A549 treated with Mapracorat at 1 μM for 4 hours (cell line): ENCODE data around the gene CCDC82. TPM values are rescaled to one million over a fixed set of nuclear protein-coding genes. Genes with fewer than 3 reads are reported as not detected.

Source experiments
- total RNA-seq: library from RNA; stranded (reverse); fragments of 200-300 nt; extraction: Qiagen RNA extraction; gene quantifications from 5 replicates; pipeline ENCODE4 v1.2.3, GENCODE V29; 2022

Gene CCDC82
- 17.2 to 20.0 TPM (median 18.5 TPM) in 5 replicates for total RNA-seq

GRCh38 chr11:96389720-96390487 is at the start of gene CCDC82, which contains the start of gene JRKL:
Gene CCDC82 (minus strand): TSS chr11:96389912. CDS start chr11:96384747, 5,165 bp downstream.
Gene JRKL (plus strand): TSS chr11:96390013. CDS start chr11:96390650, 637 bp downstream.

GRCh38 chr11:96342961-96343711 is 46.6 kb downstream of the CCDC82 start, which contains the start of gene MAML2:
Gene MAML2 (minus strand): TSS chr11:96343195. CDS start chr11:96341895, 1,300 bp downstream.

Other genes starting within 250 kb of the CCDC82 start
- 2.6 to 3.7 TPM (median 3.5 TPM) in 5 replicates for gene MAML2, start 46.7 kb downstream of the CCDC82 start, total RNA-seq
- gene JRKL, start 101 bp upstream of the CCDC82 start, total RNA-seq: 4.5 to 6.6 TPM (median 5.2 TPM) in 5 replicates